ENCODE measurements around the gene NRP2. TPM values are rescaled to one million over a fixed set of nuclear protein-coding genes. Genes with fewer than 3 reads are reported as not detected.

Gene NRP2
- total RNA-seq, 1 experiment from 2014 or later, result 31.0 TPM

- Histone ChIP-seq H3K27ac (peak overlapping the region; percentile 95), H3K79me2 (ENCODE audit: low read depth) (peaks cover 20% of the 10 kb centered on the region), H3K4me3 (peak overlapping the region; percentile 12; the same call in 1 of the 2 replicates), H3K4me1 (replicated peaks; ENCODE audit: insufficient read depth) (peaks cover 84% of the 10 kb centered on the region), H3K4me2 (peak overlapping the region; percentile 61), H3K27me3 (ENCODE audit: insufficient read depth, low read depth) (no peaks in the 10 kb centered on the region), H3K9me3 (ENCODE audit: insufficient read depth, low read depth) (no peaks in the 10 kb centered on the region), H2AFZ (0 out of 2 replicates have a peak overlapping the region, but pooled peaks have one; percentile 55), H3K9me2 (ENCODE audit: insufficient read depth) (no peaks in the 10 kb centered on the region), H3F3A (ENCODE audit: insufficient read depth, low read depth) (peaks cover 41% of the 10 kb centered on the region), H4K20me1 (ENCODE audit: insufficient read depth) (no peaks in the 10 kb centered on the region), H3K36me3 (ENCODE audit: low read depth) (0 out of 2 replicates have a peak, but pooled peaks cover 4% of the 10 kb centered on the region)
- DNase-seq, result peak; percentile 65 to 93
- CTCF ChIA-PET, result interaction anchor here (1.0 kb wide), 1 partner anchor 9 kb away, joined by 3 read pairs; no protein-coding TSS in a partner anchor
- intact Hi-C loops (cut with micrococcal nuclease; ENCODE audit: unreplicated experiment), result loop anchor here (1.0 to 2.0 kb wide), 3 partner anchors 10 to 64 kb away; no protein-coding TSS in a partner anchor
- POLR2A ChIA-PET (ENCODE audit: unreplicated experiment), result interaction anchor here (0.5 to 1.2 kb wide), 2 partner anchors 10 to 335 kb away, joined by 3 to 7 read pairs; no protein-coding TSS in a partner anchor
- TF ChIP-seq CTCF (conservative IDR thresholded peaks at IDR 0.05) (no peak), EZH2 (IDR thresholded peaks at IDR 0.05; ENCODE audit: low read depth) (no peak)
- no TSS peak for BruUV-seq (replicated peaks)
Measured at GRCh38 chr2:205748639-205749038, 66.3 kb downstream of the NRP2 start.

- peak overlapping the region; percentile 95 for H3K27ac ChIP-seq
- peaks cover 89% of the 10 kb centered on the region for H3K4me1 ChIP-seq (replicated peaks; ENCODE audit: insufficient read depth)
- no TSS peak for BruUV-seq (replicated peaks)
- H3K4me2 ChIP-seq, result peak overlapping the region; percentile 61
- peaks cover 20% of the 10 kb centered on the region for H3K79me2 ChIP-seq (ENCODE audit: low read depth)
- H3K9me3 ChIP-seq (ENCODE audit: insufficient read depth, low read depth), result no peaks in the 10 kb centered on the region
- intact Hi-C loops (cut with micrococcal nuclease; ENCODE audit: unreplicated experiment), result loop anchor here (2.0 kb wide), 1 partner anchor 64 kb away; no protein-coding TSS in a partner anchor
- H4K20me1 ChIP-seq (ENCODE audit: insufficient read depth), result no peaks in the 10 kb centered on the region
- 0 out of 2 replicates have a peak, but pooled peaks cover 4% of the 10 kb centered on the region for H3K36me3 ChIP-seq (ENCODE audit: low read depth)
- H3K9me2 ChIP-seq (ENCODE audit: insufficient read depth), result no peaks in the 10 kb centered on the region
- peaks cover 44% of the 10 kb centered on the region for H3F3A ChIP-seq (ENCODE audit: insufficient read depth, low read depth)
- TF ChIP-seq EZH2 (IDR thresholded peaks at IDR 0.05; ENCODE audit: low read depth) (no peak), CTCF (conservative IDR thresholded peaks at IDR 0.05) (no peak)
- no peak overlapping the region; the same call in 1 of the 2 replicates for H3K4me3 ChIP-seq
- peak overlapping the region; percentile 55; the same call in 1 of the 2 replicates for H2AFZ ChIP-seq
- POLR2A ChIA-PET (ENCODE audit: unreplicated experiment), result interaction anchor here (0.5 to 1.2 kb wide), 2 partner anchors 10 to 335 kb away, joined by 3 to 7 read pairs; no protein-coding TSS in a partner anchor
- CTCF ChIA-PET, result interaction anchor here (1.0 kb wide), 1 partner anchor 8 kb away, joined by 3 read pairs; no protein-coding TSS in a partner anchor
- peak; percentile 37 to 77 for DNase-seq
- H3K27me3 ChIP-seq (ENCODE audit: insufficient read depth, low read depth), result no peaks in the 10 kb centered on the region
Measured at GRCh38 chr2:205749078-205749477, 66.8 kb downstream of the NRP2 start.

- Histone ChIP-seq H3K9me3 (ENCODE audit: insufficient read depth, low read depth) (no peaks in the 10 kb centered on the region), H3K4me2 (peak overlapping the region; percentile 61), H3K27ac (peak overlapping the region; percentile 95; the same call in 1 of the 2 replicates), H4K20me1 (ENCODE audit: insufficient read depth) (no peaks in the 10 kb centered on the region), H3K4me3 (no peak overlapping the region), H3K9me2 (ENCODE audit: insufficient read depth) (no peaks in the 10 kb centered on the region), H2AFZ (no peak overlapping the region), H3K27me3 (ENCODE audit: insufficient read depth, low read depth) (no peaks in the 10 kb centered on the region), H3F3A (ENCODE audit: insufficient read depth, low read depth) (peaks cover 58% of the 10 kb centered on the region), H3K79me2 (ENCODE audit: low read depth) (peaks cover 20% of the 10 kb centered on the region), H3K4me1 (replicated peaks; ENCODE audit: insufficient read depth) (peaks cover 98% of the 10 kb centered on the region), H3K36me3 (ENCODE audit: low read depth) (0 out of 2 replicates have a peak, but pooled peaks cover 4% of the 10 kb centered on the region)
- TF ChIP-seq CTCF (conservative IDR thresholded peaks at IDR 0.05), result no peak
- intact Hi-C loops (cut with micrococcal nuclease; ENCODE audit: unreplicated experiment), result no loop called here
- no peak for DNase-seq
- ChIA-PET POLR2A (ENCODE audit: unreplicated experiment) (no interaction called here), CTCF (no interaction called here)
- BruUV-seq (replicated peaks), result no TSS peak
Measured at GRCh38 chr2:205750797-205751196, 68.5 kb downstream of the NRP2 start.

Data from PC-9 (cell line).